HG03280 (cell line): ENCODE data around the gene CACNA1D.

Experiments
- ATAC-seq: cut with Tn5 transposase; IDR thresholded peaks from one replicate; pipeline ENCODE4 v1.9.1; 2021; ENCODE audit warnings: mild to moderate bottlenecking, moderate library complexity; ENCODE audit not compliant: unreplicated experiment

The CACNA1D gene

GRCh38 chr3:53525765-53526703 lies 31.6 kb downstream of the CACNA1D start:
- ATAC-seq = no peak

DNA sequence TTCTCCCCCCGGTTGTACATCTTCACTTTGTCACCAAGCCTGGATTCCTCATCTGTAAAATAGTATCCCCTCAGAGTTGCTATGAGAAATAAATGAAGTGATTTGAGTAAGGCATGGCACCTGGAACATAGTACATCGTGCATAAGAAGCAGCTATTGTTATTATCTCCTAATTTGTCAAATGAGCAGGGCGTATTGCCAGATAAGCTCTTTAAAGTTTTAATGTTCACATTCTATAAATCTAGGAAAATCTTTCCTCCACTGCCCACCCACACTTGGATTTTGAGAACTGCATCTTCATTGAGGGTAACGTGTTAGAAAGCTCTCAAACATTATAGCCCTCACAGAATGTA lies 32.3 kb downstream of the CACNA1D start:
- ATAC-seq = no peak

- ATAC-seq = no peak
These were observed 35.8 kb downstream of the CACNA1D start for GRCh38 chr3:53530205-53530604.

DNA sequence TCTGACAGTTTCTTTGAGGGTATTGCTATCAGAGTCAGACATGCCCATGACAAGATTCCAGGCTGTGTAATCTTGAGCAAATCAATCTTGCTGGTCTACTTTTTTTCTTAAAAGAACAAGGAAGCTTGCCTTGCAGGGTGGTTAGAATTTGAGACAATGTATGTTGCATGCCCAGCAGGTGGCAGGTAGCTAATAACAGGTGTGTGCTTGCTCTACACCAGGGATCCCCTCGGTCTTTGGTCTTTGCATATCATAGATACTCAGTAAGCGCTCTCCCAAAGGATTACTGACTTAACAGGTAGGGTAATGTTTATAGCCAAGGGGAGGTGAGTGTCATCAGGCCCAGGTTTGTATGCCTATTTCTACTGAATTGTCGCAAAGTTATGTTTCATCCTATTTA lies 37.3 kb downstream of the CACNA1D start:
- ATAC-seq = no peak

- ATAC-seq = no peak
These were observed 39.1 kb downstream of the CACNA1D start for GRCh38 chr3:53533472-53533871.

DNA sequence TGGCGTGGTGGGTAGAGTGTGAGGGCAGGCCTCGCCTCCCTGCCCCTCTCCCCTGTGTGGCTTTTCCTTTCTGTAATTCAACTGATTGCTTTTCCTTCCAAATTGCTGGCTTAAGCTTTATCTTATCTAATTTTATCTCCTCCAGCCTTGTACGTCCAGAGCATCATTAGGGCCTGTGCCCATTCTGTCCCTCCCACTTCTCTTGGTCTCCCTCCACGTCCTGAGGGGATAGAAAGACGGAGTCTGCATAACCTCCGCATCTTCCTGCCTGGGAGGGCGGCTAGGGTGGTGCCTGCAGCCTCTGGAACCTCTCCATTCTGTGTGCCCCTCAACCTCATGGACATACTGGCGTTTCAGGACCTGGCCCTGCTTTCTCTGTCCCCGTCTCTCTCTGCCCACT lies 39.8 kb downstream of the CACNA1D start:
- ATAC-seq = no peak

GRCh38 chr3:53534676-53535400 lies 40.4 kb downstream of the CACNA1D start:
- no peak for ATAC-seq

- ATAC-seq = no peak
These were observed 41.9 kb downstream of the CACNA1D start for GRCh38 chr3:53536282-53536681.

DNA sequence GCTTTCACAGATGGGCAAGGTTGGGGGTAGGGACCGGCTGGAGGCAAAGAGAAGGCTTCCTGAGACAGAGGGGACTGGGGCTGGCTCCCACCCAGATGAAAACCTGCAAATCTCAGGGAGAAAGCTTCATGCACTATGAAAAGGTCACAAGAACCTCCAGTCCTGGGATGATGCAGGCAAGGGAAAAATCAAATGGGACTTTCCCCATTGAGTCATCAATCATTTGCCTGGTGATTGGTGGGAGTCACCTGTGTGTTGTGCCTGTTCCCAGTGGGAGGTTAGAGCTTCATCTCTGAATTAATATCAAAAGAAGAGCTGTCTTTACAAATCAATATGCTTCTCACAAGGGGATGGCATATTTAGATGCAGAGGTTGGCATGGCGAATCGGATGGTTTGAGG lies 49.9 kb downstream of the CACNA1D start:
- ATAC-seq = no peak

DNA sequence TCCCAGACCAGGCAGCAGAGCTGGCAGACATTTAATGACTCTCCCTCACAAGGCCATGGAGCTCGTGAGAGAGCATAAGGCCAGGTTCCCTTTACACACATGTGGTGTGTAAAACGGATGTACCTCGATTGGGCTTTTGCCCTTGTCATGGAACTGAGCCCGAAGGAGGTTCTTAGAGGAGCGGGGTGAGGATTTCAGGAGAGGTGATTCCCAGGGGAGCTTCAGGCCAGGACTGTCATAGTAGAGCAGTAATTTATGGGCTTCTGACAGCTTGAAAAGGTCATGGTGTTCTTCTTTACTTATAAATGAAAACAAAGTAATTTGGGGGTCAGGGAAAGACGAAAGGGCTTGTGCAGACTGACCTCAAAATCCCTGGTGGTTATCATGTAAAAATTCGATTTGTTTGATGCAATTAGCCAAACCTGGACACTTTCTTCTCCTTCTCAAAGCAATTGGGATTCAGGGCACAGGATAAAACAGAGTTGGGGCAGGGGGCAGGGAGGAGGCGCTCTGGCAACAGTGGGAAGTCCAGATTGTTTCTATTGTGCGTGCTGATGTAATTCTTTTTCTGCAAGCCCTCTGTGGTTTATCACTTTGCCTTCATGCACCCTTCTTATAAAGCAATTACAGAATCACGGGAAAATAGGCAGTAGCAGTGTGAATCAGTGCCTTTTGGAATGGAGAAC lies 51.0 kb downstream of the CACNA1D start:
- ATAC-seq = no peak

DNA sequence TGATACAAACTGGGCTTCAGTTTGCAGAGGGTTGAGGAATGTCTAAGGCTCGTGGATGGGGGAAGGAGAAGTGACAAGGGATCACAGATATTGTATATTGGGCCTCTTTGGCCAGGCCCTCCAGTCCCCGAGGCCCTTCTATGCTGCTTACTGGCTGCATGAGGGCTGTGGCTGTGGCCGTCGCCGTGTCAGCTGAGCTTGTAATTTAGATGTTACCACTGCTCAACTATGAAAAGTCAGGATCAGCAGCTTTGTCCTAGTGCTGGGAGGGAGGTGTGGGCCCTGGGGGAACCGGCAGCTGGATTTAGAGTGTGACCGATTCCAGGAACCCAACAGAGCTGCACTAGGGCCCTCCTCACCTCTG lies 51.6 kb downstream of the CACNA1D start:
- ATAC-seq = no peak

DNA sequence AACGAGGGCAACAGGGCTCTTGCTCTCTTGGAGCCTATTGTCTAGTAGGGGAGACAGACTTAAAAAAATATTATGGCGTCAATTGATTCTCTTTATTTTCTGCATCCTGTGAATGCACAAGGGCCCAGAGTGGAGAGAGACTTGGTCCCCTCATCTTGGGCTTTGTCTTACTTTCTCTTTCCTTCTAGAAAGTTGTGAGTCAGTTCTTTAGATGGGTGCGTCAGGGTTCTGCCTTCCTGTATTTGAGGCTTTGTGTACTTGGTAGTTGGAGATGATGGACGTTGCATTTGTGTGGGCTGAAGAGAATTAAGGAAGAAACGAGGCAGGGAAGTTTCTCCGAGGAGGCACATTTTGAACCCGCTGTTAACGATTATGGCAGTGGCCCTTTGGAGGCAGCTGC lies 52.9 kb downstream of the CACNA1D start:
- no peak for ATAC-seq

DNA sequence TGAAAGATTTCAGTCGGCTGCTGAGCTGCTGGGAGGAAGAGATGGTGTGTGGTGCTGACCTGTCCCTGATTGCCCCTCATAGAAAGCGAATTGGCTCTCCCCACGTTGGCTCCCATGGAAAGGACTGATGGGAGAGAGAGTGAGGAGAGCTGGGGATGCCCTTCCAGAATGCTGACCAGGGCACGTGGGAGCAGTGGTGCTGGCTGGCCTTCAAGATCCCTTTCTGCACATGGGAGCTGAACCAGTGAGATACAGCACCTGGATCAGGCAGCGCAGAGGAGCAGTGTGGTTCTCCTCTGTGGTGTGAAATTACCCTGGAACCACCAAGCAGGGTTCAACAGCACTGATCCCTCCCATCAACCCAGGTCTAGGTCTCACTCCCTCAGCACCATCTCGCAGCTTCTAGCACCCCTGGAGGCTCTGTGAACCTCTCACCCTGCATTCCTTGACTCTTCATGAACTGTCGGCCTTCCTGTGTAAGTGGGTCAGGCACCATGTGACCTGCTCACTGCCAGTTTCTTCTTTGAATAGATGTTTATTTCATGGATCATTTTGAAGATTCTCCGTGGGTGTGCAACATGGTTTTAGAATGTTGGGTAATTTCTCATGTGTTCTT lies 55.7 kb downstream of the CACNA1D start:
- ATAC-seq = no peak

DNA sequence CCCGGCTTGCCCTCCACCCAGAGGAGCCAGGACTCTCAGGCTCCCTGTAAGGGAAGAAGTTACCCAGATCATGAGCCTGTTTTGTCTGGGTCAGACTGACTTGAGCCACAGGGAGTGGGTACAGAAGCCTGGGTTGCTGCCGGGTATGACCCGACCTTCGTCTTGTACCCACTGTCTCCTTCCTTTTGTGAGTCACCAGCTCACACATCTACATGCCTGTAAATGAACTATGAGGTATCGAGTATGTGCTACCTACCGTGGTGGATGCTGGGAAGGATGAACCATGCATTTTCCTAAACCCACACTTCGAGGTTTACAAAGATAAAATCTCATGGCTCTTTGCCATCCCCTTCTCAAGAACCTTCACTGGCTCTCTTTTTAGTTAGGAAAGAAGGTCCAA lies 56.9 kb downstream of the CACNA1D start:
- ATAC-seq = no peak

DNA sequence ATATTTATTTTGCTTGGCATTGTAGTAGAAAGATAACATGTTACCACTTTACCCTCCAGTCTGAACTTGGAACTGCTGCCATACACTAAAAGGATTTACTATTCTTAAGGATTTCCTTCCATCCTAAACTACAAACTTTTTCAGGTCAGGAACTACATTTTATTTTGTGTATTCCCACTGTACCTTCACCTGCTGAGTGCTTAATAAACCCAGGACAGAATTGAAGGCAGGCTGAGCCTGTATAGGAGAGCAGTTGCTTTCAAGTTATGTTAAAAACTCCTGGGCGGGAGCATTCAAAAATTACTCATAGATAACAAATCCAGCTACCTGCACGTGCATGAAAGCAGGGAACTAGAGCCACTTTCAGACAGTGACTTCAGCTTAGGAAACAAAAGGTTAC lies 58.3 kb downstream of the CACNA1D start:
- no peak for ATAC-seq

DNA sequence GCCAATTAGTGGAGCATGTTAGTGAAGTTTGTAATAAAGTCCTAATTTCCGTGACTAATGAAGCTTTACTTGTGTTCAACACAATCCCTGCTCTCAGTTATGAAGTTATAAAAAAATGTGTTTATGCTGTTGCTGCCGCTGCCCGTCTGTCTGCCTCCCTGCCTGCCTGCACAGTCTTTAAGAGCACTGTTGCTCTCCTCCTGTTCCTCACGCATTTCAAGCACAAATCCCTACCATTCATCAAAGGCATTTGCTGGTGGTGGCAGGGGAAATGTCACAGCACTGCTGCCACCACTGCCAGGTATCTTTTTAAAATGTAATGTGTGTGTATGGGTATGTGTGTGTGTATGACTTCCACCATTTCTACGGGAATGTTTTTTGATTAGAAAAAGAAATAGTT lies 58.8 kb downstream of the CACNA1D start:
- ATAC-seq = no peak

DNA sequence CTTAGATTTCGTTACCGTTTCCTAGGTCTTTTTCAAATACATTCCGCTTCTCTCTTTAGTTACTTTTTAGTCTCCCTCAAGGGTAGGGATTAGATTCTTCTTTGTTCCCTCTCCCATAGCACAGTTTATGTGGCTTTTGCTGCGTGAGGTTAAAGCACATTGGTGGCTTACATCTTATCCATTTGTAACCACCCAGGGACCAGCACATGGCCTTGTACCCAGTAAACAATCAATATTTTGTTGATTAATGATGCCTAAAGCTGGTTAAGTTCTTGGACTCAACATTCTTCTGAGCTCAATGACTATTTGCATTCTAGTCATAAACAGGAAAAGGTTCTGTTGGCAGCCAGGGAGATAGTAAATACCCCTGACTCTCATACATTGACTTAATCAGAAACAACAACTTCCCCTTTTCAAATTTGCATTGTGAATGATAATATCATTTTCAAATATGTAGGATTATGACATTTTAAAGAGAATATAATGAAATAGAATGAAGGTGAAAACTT lies 60.2 kb downstream of the CACNA1D start:
- peak; percentile 81 for ATAC-seq

DNA sequence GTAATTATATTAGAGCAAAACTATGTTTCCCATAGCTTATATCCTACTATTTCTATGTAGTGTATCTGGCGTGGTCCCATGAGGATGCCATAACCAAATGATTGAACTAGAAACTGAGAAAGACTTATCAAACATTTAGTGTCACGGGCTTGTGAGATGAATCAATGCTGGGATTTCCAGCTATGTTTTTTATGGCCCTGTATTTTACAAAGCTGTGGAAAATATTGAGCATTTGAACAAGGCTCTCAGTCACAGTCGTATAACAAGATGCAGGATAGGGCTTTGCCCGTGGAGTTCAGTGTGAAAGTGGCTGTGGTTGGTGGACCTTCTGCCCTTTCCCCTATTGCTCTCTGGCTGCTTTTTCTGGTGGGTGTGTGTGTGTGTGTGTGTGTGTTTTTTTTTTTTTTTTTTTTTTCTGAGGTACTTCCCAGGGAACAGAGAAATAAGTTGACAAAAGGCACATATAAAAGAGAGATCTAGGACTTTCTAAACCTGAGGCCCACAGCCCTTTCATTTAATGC lies 60.7 kb downstream of the CACNA1D start:
- peak; percentile 53 for ATAC-seq

DNA sequence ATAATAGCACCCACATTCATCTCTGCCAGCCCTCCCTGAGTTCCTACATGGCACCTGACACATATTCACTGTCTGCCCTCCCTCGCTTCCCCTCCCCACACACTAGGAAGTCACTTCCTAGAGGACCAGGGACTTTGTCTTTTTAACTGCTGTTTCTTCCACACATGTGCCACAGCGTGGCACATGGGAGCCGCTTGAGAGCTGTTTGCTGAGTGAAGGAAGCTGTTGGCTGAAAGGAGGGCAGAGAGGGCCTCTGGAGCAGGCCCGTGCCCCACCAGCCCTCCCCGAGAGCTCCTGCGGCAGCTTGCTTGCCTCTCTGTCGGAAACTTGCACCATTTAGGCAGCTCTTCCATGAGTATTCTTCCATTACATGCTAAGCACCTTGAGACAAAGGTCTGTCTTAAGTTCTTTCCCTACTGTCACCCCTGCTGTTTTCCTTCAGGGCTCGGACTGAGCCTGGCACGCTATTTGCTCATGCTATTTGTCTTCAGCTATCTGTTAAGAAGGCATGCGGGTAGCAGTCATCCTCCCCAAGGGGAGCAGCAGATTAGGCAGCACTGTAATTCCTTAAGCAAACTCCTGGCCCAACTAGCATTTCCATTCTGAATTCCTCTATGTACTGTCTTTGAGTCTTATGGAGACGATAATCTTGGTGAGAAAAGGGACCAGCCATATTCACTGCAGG lies 72.2 kb downstream of the CACNA1D start:
- ATAC-seq = no peak

GRCh38 chr3:53570081-53570480 lies 75.7 kb downstream of the CACNA1D start:
- ATAC-seq = no peak
